ENCODE results near the gene SH2D4B.

GRCh38 chr10:80671847-80672246, 134.1 kb downstream of the SH2D4B start:
- TF ChIP-seq SUZ12 (IDR thresholded peaks at IDR 0.05; ENCODE audit: extremely low read depth, insufficient read depth, insufficient read length) = no peak
- TF ChIP-seq ZNF274 (IDR thresholded peaks at IDR 0.05; ENCODE audit: low read depth, low read length) = no peak
- no peak for TF ChIP-seq YY1 (IDR thresholded peaks at IDR 0.05; ENCODE audit: insufficient read depth, insufficient read length)
